Lower leg skin (tissue), 4 donors: ENCODE results near the gene TCF7L1. TPM values are rescaled to one million over a fixed set of nuclear protein-coding genes. Genes with fewer than 3 reads are reported as not detected.

Experiments
- DNase-seq, 2 donors: peaks; one replicate each; pipeline ENCODE4 v3.0.0-alpha.2; 2019; ENCODE audit warnings: low spot score in 2 of 2
- H3K4me3 ChIP-seq: fragments of 200-600 bp; sonication (generic); 2 replicates; pipeline ENCODE4 v1.5.1; 2017; ENCODE audit warnings: mild to moderate bottlenecking, low read depth; ENCODE audit not compliant: poor library complexity, severe bottlenecking
- CTCF ChIP-seq, 3 donors: fragments of 450-650 bp; IDR thresholded peaks; one replicate each; pipeline ENCODE4 v1.5.1; 2016; ENCODE audit warnings: antibody characterized with exemption in 3 of 3, mild to moderate bottlenecking in 3 of 3, moderate library complexity in 2 of 3
- POLR2A ChIP-seq, 2 donors: fragments of 450-650 bp; IDR thresholded peaks; one replicate each; pipeline ENCODE4 v1.6.1; 2016 to 2017; ENCODE audit warnings: antibody characterized with exemption in 2 of 2, mild to moderate bottlenecking in 1 of 2, moderate library complexity in 1 of 2
- WGBS, 2 donors: methylation state at CpG; one replicate each; pipeline ENCODE4 v1.1.5; 2018; 5-methylcytosine and 5-hydroxymethylcytosine counted together
- intact Hi-C: fragments of 100-400 bp; cut with DNase I; formaldehyde crosslinking; loops from one replicate; pipeline ENCODE4 v1.15.0; 2023; ENCODE audit warnings: low total_unique reads
- total RNA-seq, 4 donors: library from RNA; depleted of rRNA; stranded (reverse); fragments of >200 nt; gene quantifications; one replicate each; pipeline ENCODE4 v1.1.0, GENCODE V29; 2016

TCF7L1 gene
- total RNA-seq, 4 donors from 2014 or later: 0.67 to 4.8 (median 1.9) TPM

- DNase-seq: no peak
- intact Hi-C loops: no loop called here
- WGBS, 2 donors: 72 to 76% methylated on average over 3 of the region's 3 CpGs
- no peak overlapping the region for H3K4me3 ChIP-seq
- no peak for TF ChIP-seq POLR2A (IDR thresholded peaks at IDR 0.05)
- no peak for TF ChIP-seq CTCF (IDR thresholded peaks at IDR 0.05)
Measured at GRCh38 chr2:85251070-85251616, 118.0 kb downstream of the TCF7L1 start.

- no peak for DNase-seq
- whole genome bisulfite sequencing, 2 donors: 60 to 68% methylated on average over 5 of the region's 5 CpGs
- TF ChIP-seq POLR2A (IDR thresholded peaks at IDR 0.05) (no peak), CTCF (IDR thresholded peaks at IDR 0.05) (no peak)
- no peak overlapping the region for H3K4me3 ChIP-seq
- intact Hi-C loops: no loop called here
Measured at GRCh38 chr2:85253890-85254289, 120.7 kb downstream of the TCF7L1 start.

GRCh38 chr2:85254540-85255300, 121.5 kb downstream of the TCF7L1 start:
- 70 to 75% methylated on average over 11 of the region's 11 CpGs for WGBS, 2 donors

GRCh38 chr2:85255456-85255812, 122.2 kb downstream of the TCF7L1 start:
- 61 to 64% methylated on average over 5 to 6 of the region's 6 CpGs for WGBS, 2 donors
- intact Hi-C loops: no loop called here

More at GRCh38 chr2:85254540-85255300, 121.5 kb downstream of the TCF7L1 start:
- DNase-seq: no peak
- TF ChIP-seq POLR2A (IDR thresholded peaks at IDR 0.05) (no peak), CTCF (IDR thresholded peaks at IDR 0.05) (no peak)
- intact Hi-C loops: no loop called here
- H3K4me3 ChIP-seq: no peak overlapping the region

GRCh38 chr2:85255813-85256594, 122.8 kb downstream of the TCF7L1 start:
- no peak for TF ChIP-seq POLR2A (IDR thresholded peaks at IDR 0.05)
- no peak for TF ChIP-seq CTCF (IDR thresholded peaks at IDR 0.05)
- intact Hi-C loops: no loop called here
- H3K4me3 ChIP-seq: no peak overlapping the region
- 22 to 40% methylated on average over 23 of the region's 23 CpGs for WGBS, 2 donors
- no peak for DNase-seq

More at GRCh38 chr2:85255456-85255812, 122.2 kb downstream of the TCF7L1 start:
- TF ChIP-seq POLR2A (IDR thresholded peaks at IDR 0.05) (no peak), CTCF (IDR thresholded peaks at IDR 0.05) (no peak)
- no peak overlapping the region for H3K4me3 ChIP-seq
- DNase-seq: no peak
